Prostate gland (tissue), 2 donors: ENCODE results near the gene CTPS1.

Experiments used
- CTCF ChIP-seq, 4 experiments: fragments of 200-600 bp in 2 of 4; fragments of 450-650 bp in 2 of 4; sonication (generic) in 2 of 4; IDR thresholded peaks; 1 replicate in 3 of 4; 2 replicates in 1 of 4; pipeline ENCODE4 v1.5.1; 2016 to 2019; ENCODE audit warnings: antibody characterized with exemption in 4 of 4, mild to moderate bottlenecking in 2 of 4, moderate library complexity in 2 of 4
- POLR2A ChIP-seq: fragments of 450-650 bp; IDR thresholded peaks from one replicate; pipeline ENCODE4 v1.6.1; 2016; ENCODE audit warnings: antibody characterized with exemption, mild to moderate bottlenecking
- POLR2AphosphoS5 ChIP-seq: sonication (generic); formaldehyde crosslinking; IDR thresholded peaks from one replicate; pipeline ENCODE4 v1.6.1; 2017; ENCODE audit warnings: antibody characterized with exemption

- no peak for TF ChIP-seq POLR2AphosphoS5
- TF ChIP-seq CTCF (IDR thresholded peaks at IDR 0.05) = no peak
- no peak for TF ChIP-seq POLR2A
These were observed 29.9 kb upstream of the CTPS1 start for GRCh38 chr1:40949563-40949962.
